ENCODE data around the gene DGLUCY.
"Not testable (repeated sequence)": the region's sequence is repeated elsewhere in the genome, so short reads cannot be mapped to it uniquely, and the experiment has no call there.

Gene DGLUCY

GRCh38 chr14:91140672-91141071, 26.8 kb downstream of the DGLUCY start:
- peak; percentile 28 for DNase-seq

GRCh38 chr14:91142214-91142668, 28.4 kb downstream of the DGLUCY start:
- DNase-seq = no peak

- DNase-seq = no peak
Measured at GRCh38 chr14:91143862-91144261, 30.0 kb downstream of the DGLUCY start.

GRCh38 chr14:91144425-91145145, 30.7 kb downstream of the DGLUCY start:
- DNase-seq = no peak

- no peak for DNase-seq
Measured at GRCh38 chr14:91145391-91146160, 31.7 kb downstream of the DGLUCY start.

DNA sequence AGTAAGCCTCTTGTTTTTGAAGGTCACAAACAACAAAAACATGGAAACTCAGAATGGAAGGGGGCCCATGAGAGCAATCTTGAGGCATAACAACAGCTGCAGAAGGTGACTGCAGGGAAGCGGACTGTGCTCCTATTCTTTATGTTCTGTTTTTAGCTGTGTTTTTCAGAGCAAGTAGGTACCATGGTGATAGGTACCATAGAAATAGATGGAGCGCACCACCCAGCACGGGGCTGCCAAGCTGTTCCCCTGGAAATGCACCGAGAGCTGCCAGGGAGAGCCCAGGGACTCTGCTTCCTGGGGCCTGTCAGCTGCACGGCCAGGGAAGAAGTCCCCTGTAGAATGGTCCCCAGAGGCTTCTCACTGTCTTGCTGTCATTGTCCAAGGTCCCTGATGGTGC, 32.8 kb downstream of the DGLUCY start:
- no peak for DNase-seq

- no peak for DNase-seq
Measured at GRCh38 chr14:91149462-91149861, 35.6 kb downstream of the DGLUCY start.

DNA sequence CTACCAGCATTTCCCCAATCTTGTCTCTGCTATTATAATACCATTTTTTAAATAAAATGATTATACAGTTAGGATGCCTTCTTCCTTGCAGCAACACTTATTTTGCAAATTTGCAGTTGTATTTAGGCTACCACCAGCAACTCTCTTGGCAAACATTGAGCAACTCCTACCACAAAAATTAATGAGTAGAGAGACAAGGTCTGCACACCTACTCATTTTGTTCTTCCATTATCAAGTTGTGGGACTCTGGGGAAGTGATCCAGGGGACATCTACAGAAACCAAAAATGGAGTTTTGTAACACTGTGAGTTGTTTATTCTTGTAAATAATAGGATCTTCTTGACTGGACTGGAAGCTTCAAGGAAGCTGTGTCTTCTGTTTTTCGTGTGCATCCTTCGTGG, 38.6 kb downstream of the DGLUCY start:
- no peak for DNase-seq

- DNase-seq = no peak
Measured at GRCh38 chr14:91153360-91153759, 39.5 kb downstream of the DGLUCY start.

DNA sequence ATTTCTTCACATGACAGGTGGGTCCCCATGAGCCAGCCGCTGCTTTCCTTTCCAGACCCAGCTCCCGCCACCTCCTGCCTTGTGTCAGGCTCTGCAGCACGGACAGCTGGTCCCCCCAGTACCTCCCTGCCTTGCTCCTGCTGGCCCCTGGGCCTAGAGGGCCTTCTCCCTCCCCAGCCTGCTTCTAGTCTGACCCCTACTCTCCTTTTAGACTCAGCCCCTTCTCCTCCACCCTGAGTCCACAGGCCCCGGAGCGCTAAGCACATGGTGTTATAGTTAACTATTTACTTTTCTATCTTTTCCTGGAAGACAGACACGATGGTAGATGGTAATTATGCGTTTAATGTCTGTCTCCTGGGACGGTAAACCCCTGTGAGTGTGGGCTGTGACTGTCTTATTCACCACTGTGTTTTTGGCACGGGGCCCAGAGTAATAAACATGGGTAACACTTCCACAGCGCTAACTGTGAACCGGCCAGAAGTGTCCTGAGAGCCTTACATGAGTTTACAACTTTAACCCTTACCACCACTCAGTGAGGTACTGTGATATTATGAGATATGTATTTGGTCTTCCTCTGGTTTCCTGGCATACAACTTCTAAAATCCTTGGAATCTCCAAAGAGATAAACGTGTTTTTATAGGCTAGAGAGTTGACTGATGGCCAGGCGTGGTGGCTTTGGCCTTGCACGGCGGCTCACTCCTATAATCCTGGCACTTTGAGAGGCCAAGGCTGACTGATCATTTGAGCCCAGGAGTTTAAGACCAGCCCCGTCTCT, 41.2 kb downstream of the DGLUCY start:
- DNase-seq = peak; percentile 63

- no peak for DNase-seq
Measured at GRCh38 chr14:91155626-91156089, 41.8 kb downstream of the DGLUCY start.

DNA sequence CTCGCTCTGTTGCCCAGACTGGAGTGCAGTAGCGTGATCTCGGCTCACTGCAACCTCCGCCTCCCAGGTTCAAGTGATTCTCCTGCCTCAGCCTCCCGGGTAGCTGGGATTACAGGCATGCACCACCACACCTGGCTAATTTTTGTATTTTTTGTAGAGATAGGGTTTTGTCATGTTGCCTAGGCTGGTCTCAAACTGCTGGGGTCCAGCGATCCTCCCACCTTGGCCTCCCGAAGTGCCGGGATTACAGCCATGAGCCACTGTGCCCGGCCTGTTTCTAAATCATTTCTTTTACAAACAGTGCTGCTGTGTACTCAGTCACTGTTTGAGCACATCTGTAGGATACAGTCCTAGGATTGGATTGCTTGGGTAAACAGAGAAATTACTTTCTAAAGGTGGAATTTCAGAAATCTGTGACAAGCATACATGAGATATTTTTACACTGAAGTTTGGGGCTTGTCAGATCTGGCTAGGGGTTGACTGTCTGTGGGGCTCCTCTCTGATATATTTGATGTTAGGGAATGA, 42.3 kb downstream of the DGLUCY start:
- DNase-seq = not testable (repeated sequence)

DNA sequence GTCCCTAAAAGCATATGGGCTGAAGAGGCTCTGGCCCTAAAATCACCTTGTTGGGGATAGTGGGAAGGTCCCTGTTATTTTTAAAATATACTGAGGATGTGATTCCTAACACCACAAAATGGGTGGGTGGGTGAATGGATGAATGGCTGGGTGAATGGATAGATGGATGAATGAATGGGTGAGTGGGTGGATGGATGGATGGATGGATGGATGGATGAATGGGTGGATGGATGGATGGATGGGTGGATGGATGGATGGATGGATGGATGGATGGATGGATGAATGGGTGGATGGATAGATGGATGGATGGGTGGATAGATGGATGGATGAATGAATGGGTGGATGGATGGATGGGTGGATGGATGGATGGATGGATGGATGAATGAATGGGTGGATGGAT, 43.0 kb downstream of the DGLUCY start:
- not testable (repeated sequence) for DNase-seq

DNA sequence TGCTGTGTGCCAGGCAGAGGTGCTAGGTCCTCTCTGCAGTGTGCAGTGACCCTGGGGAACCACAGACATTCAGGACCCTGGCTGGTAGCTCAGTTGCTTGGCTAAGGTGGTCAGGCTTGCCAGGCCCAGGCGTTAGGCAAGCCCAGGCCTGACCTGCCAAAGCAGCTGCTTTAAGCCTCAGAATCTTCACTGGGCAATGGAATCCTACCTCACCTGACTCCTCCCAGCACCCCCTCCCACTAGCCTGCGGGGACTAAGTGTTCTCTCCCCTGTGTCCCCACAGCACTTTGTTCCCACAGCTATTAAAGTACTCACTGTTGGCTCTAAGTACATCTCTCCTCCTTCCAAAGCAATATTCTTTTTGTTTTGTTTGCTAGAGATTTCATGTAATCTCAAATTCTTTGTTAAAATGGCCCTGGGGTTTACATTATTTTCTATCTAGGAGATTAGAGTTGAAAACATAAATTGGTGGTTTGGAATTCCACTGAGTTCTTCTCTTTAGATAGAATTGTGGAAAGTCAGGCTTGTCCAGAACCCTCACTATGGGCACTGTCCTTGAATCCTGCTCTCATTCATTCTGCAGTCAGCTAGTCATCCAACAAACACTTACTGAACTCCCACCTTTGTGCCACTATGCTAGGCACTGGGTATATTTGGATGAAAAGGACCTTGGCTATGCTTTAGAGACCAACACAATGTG, 44.4 kb downstream of the DGLUCY start:
- DNase-seq = peak; percentile 16

GRCh38 chr14:91159182-91159581, 45.3 kb downstream of the DGLUCY start:
- no peak for DNase-seq

DNA sequence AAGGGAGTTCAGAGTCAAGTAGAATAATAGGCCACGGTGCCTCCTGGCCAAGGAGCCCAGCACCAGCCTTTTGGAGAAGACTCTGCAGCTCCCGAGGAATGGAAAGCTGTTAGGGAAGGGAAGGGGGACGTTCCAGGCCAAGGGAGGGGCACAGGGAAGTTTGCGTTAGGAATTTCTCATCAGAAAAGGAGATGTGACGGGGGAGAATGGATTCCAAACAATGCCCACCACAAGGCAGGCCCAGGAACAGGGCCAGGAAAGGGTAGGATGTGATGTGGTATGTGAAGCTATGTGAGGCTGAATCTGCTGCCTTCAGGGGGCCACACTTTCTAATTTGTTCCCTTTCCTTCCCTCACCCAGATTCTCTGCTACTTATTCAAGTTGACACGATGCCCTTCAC, 46.0 kb downstream of the DGLUCY start:
- DNase-seq = no peak

DNA sequence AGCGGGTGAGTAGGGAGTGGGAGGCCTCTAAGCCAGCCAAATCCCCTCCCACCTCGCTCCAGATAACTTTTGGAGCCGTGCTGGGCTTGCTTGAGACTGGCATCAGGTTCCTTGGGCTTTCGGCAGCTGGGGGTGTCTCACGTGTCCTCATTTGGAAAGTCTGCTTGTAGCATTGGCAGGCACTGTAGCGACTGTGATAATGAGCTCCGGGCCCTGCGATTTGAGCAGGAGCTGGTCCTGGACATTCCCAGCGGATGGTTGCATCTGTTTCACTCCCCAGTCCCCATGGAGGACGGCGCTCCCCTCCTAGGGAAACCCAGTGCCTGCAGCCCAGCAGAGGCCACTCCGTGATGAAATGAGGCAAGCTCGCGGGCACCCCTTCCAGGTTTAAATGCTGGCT, 49.4 kb downstream of the DGLUCY start:
- no peak for DNase-seq

DNA sequence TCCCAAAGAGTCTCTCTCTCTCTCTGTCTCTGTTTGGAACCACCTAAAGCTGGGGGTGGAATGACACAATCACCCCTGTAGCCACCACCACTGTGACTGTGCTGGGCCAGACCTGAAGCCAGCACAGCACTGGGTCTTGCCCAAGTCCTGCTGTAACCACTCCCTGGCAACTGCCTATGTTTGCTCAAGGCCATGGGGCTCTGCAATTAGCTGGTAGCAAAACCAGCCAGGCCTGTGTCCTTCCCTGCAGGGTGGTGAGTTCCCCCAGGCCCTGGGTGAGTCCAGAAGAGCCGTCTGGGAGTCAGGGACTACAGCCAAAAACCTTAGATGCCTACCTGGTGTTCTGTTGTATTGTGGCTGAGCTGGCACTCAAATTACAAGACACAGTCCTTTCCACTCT, 50.8 kb downstream of the DGLUCY start:
- DNase-seq = peak; percentile 47

DNA sequence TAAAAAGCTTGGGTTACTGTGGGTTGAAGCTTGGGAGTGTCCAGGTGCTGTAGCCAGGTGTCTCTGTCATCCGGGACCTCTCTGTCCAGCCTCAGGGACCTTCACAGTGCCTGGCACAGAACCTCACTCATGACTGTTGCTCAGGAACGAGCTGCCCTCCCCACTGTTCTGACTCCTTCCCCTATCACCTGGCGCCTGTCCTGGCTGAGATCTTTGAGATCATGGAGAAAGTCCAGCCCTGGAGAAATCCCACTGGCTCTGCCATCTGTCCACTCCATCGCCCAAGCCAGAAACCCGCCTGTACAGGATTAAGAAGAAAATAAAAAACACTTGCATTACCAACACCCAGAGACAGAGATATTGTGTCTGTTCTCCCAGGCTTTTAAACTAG, 53.5 kb downstream of the DGLUCY start:
- DNase-seq = no peak

GRCh38 chr14:91169951-91170350, 56.1 kb downstream of the DGLUCY start:
- DNase-seq = no peak

DNA sequence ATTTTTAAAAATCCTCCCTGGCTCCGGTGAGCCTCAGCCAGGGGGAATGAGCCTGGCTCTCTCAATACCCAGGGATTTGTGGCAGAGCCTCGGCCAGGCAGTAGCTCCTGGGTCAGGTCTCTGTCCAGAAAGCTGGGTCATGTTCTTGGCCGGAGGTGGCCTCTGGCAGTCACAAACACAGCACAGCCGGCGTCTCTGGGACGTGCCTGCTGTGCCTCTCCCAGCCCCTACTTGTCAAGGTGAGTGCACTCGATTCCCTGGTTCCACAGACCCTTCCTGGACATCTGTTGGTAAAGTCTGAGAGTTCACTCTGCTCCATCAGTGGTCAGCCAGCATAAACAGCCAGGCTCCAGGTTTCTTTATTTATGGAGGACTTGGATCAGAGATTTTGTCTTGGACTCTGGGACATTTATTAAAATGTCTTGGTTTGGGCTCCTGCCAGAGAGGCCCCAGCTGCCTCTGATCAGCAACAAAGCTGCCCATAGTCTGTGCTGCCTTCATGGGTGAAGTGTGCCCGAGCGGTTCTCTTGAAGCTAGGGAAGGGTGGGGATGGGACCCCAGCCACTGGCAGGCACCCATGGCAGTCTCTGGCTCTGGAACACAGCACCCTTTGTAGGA, 56.7 kb downstream of the DGLUCY start:
- DNase-seq = no peak

- DNase-seq = no peak
Measured at GRCh38 chr14:91171291-91171690, 57.4 kb downstream of the DGLUCY start.
